Keratinocyte (primary cell): ENCODE measurements around the gene MX2. TPM values are rescaled to one million over a fixed set of nuclear protein-coding genes. Genes with fewer than 3 reads are reported as not detected.

Source experiments
- DNase-seq: peaks from one replicate; pipeline ENCODE4 v3.0.0-alpha.2; 2011; ENCODE audit warnings: low read depth, missing footprints, low spot score
- FAIRE-seq: peaks from 2 replicates; lab custom pipeline; 2011; peaks lifted over from hg19 to GRCh38; lab: Jason Lieb, UNC
- H2AFZ ChIP-seq: 2 replicates; pipeline ENCODE4 v1.6.0; 2012; ENCODE audit warnings: low read length, control low read depth, inconsistent platforms; ENCODE audit not compliant: control insufficient read depth
- H3K27ac ChIP-seq: 2 replicates; pipeline ENCODE4 v1.5.1; 2011; ENCODE audit warnings: low read length; ENCODE audit not compliant: control insufficient read depth, insufficient read depth
- H3K27me3 ChIP-seq: 3 replicates; pipeline ENCODE4 v1.6.0; 2011; ENCODE audit warnings: low read length; ENCODE audit not compliant: control insufficient read depth, insufficient read depth; ENCODE audit errors: extremely low read depth
- H3K36me3 ChIP-seq, 2 experiments: 2 replicates in 1 of 2; 3 replicates in 1 of 2; pipeline ENCODE4 v1.5.1; 2011; ENCODE audit warnings: low read length in 2 of 2, mild to moderate bottlenecking in 1 of 2; ENCODE audit not compliant: control insufficient read depth in 2 of 2, insufficient read depth in 2 of 2; ENCODE audit errors: extremely low read depth in 1 of 2
- H3K4me1 ChIP-seq: 3 replicates; pipeline ENCODE4 v1.5.1; 2011; ENCODE audit warnings: low read length; ENCODE audit not compliant: control insufficient read depth, insufficient read depth; ENCODE audit errors: extremely low read depth
- H3K4me2 ChIP-seq: 3 replicates; pipeline ENCODE4 v1.6.0; 2011; ENCODE audit warnings: low read depth, low read length; ENCODE audit not compliant: control insufficient read depth, insufficient read depth; ENCODE audit errors: extremely low read depth
- H3K4me3 ChIP-seq, 3 experiments: fragments of 200-600 bp in 1 of 3; sonication (generic) in 1 of 3; 2 replicates in 2 of 3; 3 replicates in 1 of 3; pipeline ENCODE4 v1.5.1; 2011 to 2016; ENCODE audit warnings: low read length in 3 of 3, mild to moderate bottlenecking in 3 of 3, control low read depth in 2 of 3, inconsistent platforms in 1 of 3, low read depth in 1 of 3, mixed read lengths in 1 of 3, mixed run types in 1 of 3, moderate library complexity in 1 of 3; ENCODE audit not compliant: control insufficient read depth in 2 of 3, insufficient read depth in 2 of 3; ENCODE audit errors: extremely low read depth in 1 of 3
- H3K79me2 ChIP-seq: 2 replicates; pipeline ENCODE4 v1.6.0; 2012; ENCODE audit warnings: low read length; ENCODE audit not compliant: control insufficient read depth, insufficient read depth
- H3K9ac ChIP-seq: 3 replicates; pipeline ENCODE4 v1.6.0; 2011; ENCODE audit warnings: low read length; ENCODE audit not compliant: control insufficient read depth, insufficient read depth; ENCODE audit errors: extremely low read depth
- H3K9me1 ChIP-seq: 3 replicates; pipeline ENCODE4 v1.6.0; 2011; ENCODE audit warnings: low read length; ENCODE audit not compliant: control insufficient read depth, insufficient read depth; ENCODE audit errors: extremely low read depth
- H3K9me3 ChIP-seq: 2 replicates; pipeline ENCODE4 v1.5.1; 2012; ENCODE audit warnings: low read depth, low read length; ENCODE audit not compliant: control insufficient read depth
- H4K20me1 ChIP-seq: 3 replicates; pipeline ENCODE4 v1.6.0; 2011; ENCODE audit warnings: low read length; ENCODE audit not compliant: control insufficient read depth, insufficient read depth; ENCODE audit errors: extremely low read depth
- EZH2 ChIP-seq: IDR thresholded peaks from one replicate; pipeline ENCODE4 v1.6.1; 2012; ENCODE audit warnings: inconsistent platforms, mild to moderate bottlenecking, low read length, moderate library complexity
- dilution Hi-C: fragments of 300-500 bp; cut with MboI; formaldehyde crosslinking; loops from one replicate; pipeline ENCODE4 v1.7.0; 2020; ENCODE audit warnings: low sequenced_read_pairs; ENCODE audit not compliant: extremely low pct_ligation_motif_present
- polyA plus RNA-seq, 5 experiments: library from polyadenylated mRNA; depleted of rRNA in 3 of 5; stranded (reverse) in 3 of 5; stranded (forward) in 1 of 5; unstranded in 1 of 5; fragments of >200 nt; gene quantifications; 1 replicate in 1 of 5; 2 replicates in 3 of 5; 3 replicates in 1 of 5; pipeline versions ENCODE4 v1.2.1 to v1.2.3, GENCODE V29; 2011 to 2012; ENCODE audit warnings: missing spikeins in 2 of 5, low read depth in 1 of 5, low replicate concordance in 1 of 5
- TF ChIP-seq, protein P1 (sequence below), 3 experiments: IDR thresholded peaks in 1 of 3; conservative IDR thresholded peaks in 1 of 3; optimal IDR thresholded peaks in 1 of 3; 2 replicates in 2 of 3; 3 replicates in 1 of 3; pipeline versions ENCODE3 to v1.5.1; 2011; ENCODE audit warnings: low read length in 3 of 3, mild to moderate bottlenecking in 3 of 3, moderate library complexity in 2 of 3, control low read depth in 1 of 3, inconsistent platforms in 1 of 3; ENCODE audit not compliant: insufficient read depth in 2 of 3; ENCODE audit errors: extremely low read depth in 1 of 3

Gene MX2
- polyA plus RNA-seq, 1 donor (not counting 4 experiments of a cell fraction or from before 2014, with no cell fraction given), result 7.1 TPM

DNA sequence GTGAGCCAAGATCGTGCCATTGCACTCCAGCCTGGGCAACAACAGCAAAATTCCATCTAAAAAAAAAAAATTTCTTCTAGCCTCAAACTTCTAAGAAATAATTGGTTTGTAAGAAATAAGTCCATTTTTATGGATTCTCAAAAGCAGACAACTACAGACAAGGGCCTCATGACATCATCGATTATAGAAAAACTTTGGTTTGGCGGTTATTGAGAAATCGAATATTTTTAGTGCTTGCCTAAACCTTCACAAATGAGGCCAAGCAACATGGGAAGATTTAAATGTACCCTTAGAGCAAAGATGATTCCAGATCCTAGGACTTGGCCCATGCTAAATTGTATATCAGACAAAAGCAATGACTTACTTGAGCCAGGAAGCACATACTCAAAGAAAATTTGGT, 36.4 kb downstream of the MX2 start:
- H3K9ac ChIP-seq, result no peak overlapping the region
- H3K27ac ChIP-seq, result no peak overlapping the region
- dilution Hi-C loops, result no loop called here
- H3K9me3 ChIP-seq, result no peaks in the 10 kb centered on the region
- H4K20me1 ChIP-seq, result no peaks in the 10 kb centered on the region
- no peaks in the 10 kb centered on the region for H3K36me3 ChIP-seq
- H3K4me3 ChIP-seq, result no peak overlapping the region
- H3K4me1 ChIP-seq, result peaks cover 4% of the 10 kb centered on the region
- H2AFZ ChIP-seq, result no peak overlapping the region
- H3K27me3 ChIP-seq, result peaks cover 4% of the 10 kb centered on the region
- no peaks in the 10 kb centered on the region for H3K79me2 ChIP-seq
- H3K9me1 ChIP-seq, result no peaks in the 10 kb centered on the region
- no peak for FAIRE-seq
- TF ChIP-seq, protein P1, sequence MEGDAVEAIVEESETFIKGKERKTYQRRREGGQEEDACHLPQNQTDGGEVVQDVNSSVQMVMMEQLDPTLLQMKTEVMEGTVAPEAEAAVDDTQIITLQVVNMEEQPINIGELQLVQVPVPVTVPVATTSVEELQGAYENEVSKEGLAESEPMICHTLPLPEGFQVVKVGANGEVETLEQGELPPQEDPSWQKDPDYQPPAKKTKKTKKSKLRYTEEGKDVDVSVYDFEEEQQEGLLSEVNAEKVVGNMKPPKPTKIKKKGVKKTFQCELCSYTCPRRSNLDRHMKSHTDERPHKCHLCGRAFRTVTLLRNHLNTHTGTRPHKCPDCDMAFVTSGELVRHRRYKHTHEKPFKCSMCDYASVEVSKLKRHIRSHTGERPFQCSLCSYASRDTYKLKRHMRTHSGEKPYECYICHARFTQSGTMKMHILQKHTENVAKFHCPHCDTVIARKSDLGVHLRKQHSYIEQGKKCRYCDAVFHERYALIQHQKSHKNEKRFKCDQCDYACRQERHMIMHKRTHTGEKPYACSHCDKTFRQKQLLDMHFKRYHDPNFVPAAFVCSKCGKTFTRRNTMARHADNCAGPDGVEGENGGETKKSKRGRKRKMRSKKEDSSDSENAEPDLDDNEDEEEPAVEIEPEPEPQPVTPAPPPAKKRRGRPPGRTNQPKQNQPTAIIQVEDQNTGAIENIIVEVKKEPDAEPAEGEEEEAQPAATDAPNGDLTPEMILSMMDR (optimal IDR thresholded peaks at IDR 0.05 in 1 of 3, IDR thresholded peaks at IDR 0.05 in 1 of 3, conservative IDR thresholded peaks at IDR 0.05 in 1 of 3; ENCODE audit: extremely low read depth in 1 of 3, insufficient read depth in 2 of 3, low read length in 3 of 3), result no peak
- TF ChIP-seq EZH2, result no peak
- H3K4me2 ChIP-seq, result no peak overlapping the region
- DNase-seq, result no peak

DNA sequence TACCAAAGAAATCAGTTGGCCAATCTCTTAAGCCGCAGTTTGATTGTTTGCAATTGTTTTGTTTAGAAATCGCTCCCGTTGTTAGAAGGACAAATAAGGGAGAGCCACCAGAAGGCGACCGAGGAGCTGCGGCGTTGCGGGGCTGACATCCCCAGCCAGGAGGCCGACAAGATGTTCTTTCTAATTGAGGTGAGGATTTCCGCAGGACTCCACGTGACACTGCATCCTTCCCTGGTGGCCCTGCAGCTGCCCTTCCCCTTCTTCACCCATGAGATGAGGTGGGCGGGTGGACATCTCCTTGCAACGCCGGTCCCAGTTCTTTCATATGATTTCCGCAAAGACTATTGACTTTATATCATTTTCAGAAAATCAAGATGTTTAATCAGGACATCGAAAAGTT, 37.0 kb downstream of the MX2 start:
- dilution Hi-C loops, result no loop called here
- H3K27me3 ChIP-seq, result peaks cover 4% of the 10 kb centered on the region
- H4K20me1 ChIP-seq, result no peaks in the 10 kb centered on the region
- H3K9me1 ChIP-seq, result no peaks in the 10 kb centered on the region
- H3K79me2 ChIP-seq, result no peaks in the 10 kb centered on the region
- H3K36me3 ChIP-seq, result no peaks in the 10 kb centered on the region
- H3K27ac ChIP-seq, result no peak overlapping the region
- peaks cover 4% of the 10 kb centered on the region for H3K4me1 ChIP-seq
- FAIRE-seq (no peak), DNase-seq (no peak)
- no peak overlapping the region for H3K4me3 ChIP-seq
- no peak for TF ChIP-seq EZH2
- TF ChIP-seq, protein P1 (optimal IDR thresholded peaks at IDR 0.05 in 1 of 3, IDR thresholded peaks at IDR 0.05 in 1 of 3, conservative IDR thresholded peaks at IDR 0.05 in 1 of 3; ENCODE audit: extremely low read depth in 1 of 3, insufficient read depth in 2 of 3, low read length in 3 of 3), result no peak
- H3K9me3 ChIP-seq, result no peaks in the 10 kb centered on the region
- no peak overlapping the region for H3K9ac ChIP-seq
- no peak overlapping the region for H3K4me2 ChIP-seq
- no peak overlapping the region for H2AFZ ChIP-seq
